ENCODE results near the gene CCDC9.
"Not testable (repeated sequence)": the region's sequence is repeated elsewhere in the genome, so short reads cannot be mapped to it uniquely, and the experiment has no call there.

Gene CCDC9

GRCh38 chr19:47239152-47239551 is 17.2 kb upstream of the CCDC9 start:
- Histone ChIP-seq H3K4me1 (ENCODE audit: control insufficient read depth, low read depth, low read length) (peaks cover 19% of the 10 kb centered on the region), H3K27me3 (ENCODE audit: control insufficient read depth, insufficient read depth, low read length) (peaks cover 50% of the 10 kb centered on the region), H3K27ac (ENCODE audit: low read length) (no peak overlapping the region), H3K36me3 (ENCODE audit: control insufficient read depth, low read depth, low read length) (no peaks in the 10 kb centered on the region), H3K9ac (ENCODE audit: low read length) (no peak overlapping the region), H3K4me3 (ENCODE audit: low read length) (peak overlapping the region; percentile 56), H3K9me3 (ENCODE audit: control insufficient read depth, low read depth, low read length) (no peaks in the 10 kb centered on the region)

- Histone ChIP-seq H3K9ac (ENCODE audit: low read length) (no peak overlapping the region), H3K27ac (ENCODE audit: low read length) (no peak overlapping the region)
Measured at GRCh38 chr19:47239610-47240296, 16.6 kb upstream of the CCDC9 start.

GRCh38 chr19:47240556-47240955 is 15.8 kb upstream of the CCDC9 start:
- Histone ChIP-seq H3K9me3 (ENCODE audit: control insufficient read depth, low read depth, low read length) (no peaks in the 10 kb centered on the region), H3K9ac (ENCODE audit: low read length) (no peak overlapping the region), H3K27me3 (ENCODE audit: control insufficient read depth, insufficient read depth, low read length) (peaks cover 50% of the 10 kb centered on the region), H3K27ac (ENCODE audit: low read length) (no peak overlapping the region), H3K4me3 (ENCODE audit: low read length) (peak overlapping the region; percentile 15), H3K4me1 (ENCODE audit: control insufficient read depth, low read depth, low read length) (peaks cover 24% of the 10 kb centered on the region), H3K36me3 (ENCODE audit: control insufficient read depth, low read depth, low read length) (no peaks in the 10 kb centered on the region)

More at GRCh38 chr19:47239610-47240296, 16.6 kb upstream of the CCDC9 start:
- Histone ChIP-seq H3K4me1 (ENCODE audit: control insufficient read depth, low read depth, low read length) (peaks cover 23% of the 10 kb centered on the region), H3K27me3 (ENCODE audit: control insufficient read depth, insufficient read depth, low read length) (peaks cover 50% of the 10 kb centered on the region), H3K36me3 (ENCODE audit: control insufficient read depth, low read depth, low read length) (no peaks in the 10 kb centered on the region), H3K9me3 (ENCODE audit: control insufficient read depth, low read depth, low read length) (no peaks in the 10 kb centered on the region), H3K4me3 (ENCODE audit: low read length) (peak overlapping the region; percentile 27)

- Histone ChIP-seq H3K36me3 (ENCODE audit: control insufficient read depth, low read depth, low read length) (no peaks in the 10 kb centered on the region), H3K9ac (ENCODE audit: low read length) (no peak overlapping the region), H3K4me1 (ENCODE audit: control insufficient read depth, low read depth, low read length) (peaks cover 24% of the 10 kb centered on the region), H3K9me3 (ENCODE audit: control insufficient read depth, low read depth, low read length) (no peaks in the 10 kb centered on the region), H3K4me3 (ENCODE audit: low read length) (no peak overlapping the region), H3K27ac (ENCODE audit: low read length) (no peak overlapping the region), H3K27me3 (ENCODE audit: control insufficient read depth, insufficient read depth, low read length) (peaks cover 50% of the 10 kb centered on the region)
Measured at GRCh38 chr19:47240996-47241918, 15.1 kb upstream of the CCDC9 start.

- H3K4me1 ChIP-seq (ENCODE audit: control insufficient read depth, low read depth, low read length): peaks cover 24% of the 10 kb centered on the region
- H3K27me3 ChIP-seq (ENCODE audit: control insufficient read depth, insufficient read depth, low read length): peaks cover 50% of the 10 kb centered on the region
- no peaks in the 10 kb centered on the region for H3K9me3 ChIP-seq (ENCODE audit: control insufficient read depth, low read depth, low read length)
- no peak overlapping the region for H3K27ac ChIP-seq (ENCODE audit: low read length)
- H3K4me3 ChIP-seq (ENCODE audit: low read length): no peak overlapping the region
- no peak overlapping the region for H3K9ac ChIP-seq (ENCODE audit: low read length)
- no peaks in the 10 kb centered on the region for H3K36me3 ChIP-seq (ENCODE audit: control insufficient read depth, low read depth, low read length)
Measured at GRCh38 chr19:47241919-47242577, 14.3 kb upstream of the CCDC9 start.

GRCh38 chr19:47243364-47243775 is 13.0 kb upstream of the CCDC9 start:
- no peak overlapping the region for H3K27ac ChIP-seq (ENCODE audit: low read length)
- peak overlapping the region; percentile 56 for H3K9ac ChIP-seq (ENCODE audit: low read length)
- peaks cover 24% of the 10 kb centered on the region for H3K4me1 ChIP-seq (ENCODE audit: control insufficient read depth, low read depth, low read length)
- peaks cover 50% of the 10 kb centered on the region for H3K27me3 ChIP-seq (ENCODE audit: control insufficient read depth, insufficient read depth, low read length)
- no peaks in the 10 kb centered on the region for H3K9me3 ChIP-seq (ENCODE audit: control insufficient read depth, low read depth, low read length)
- no peaks in the 10 kb centered on the region for H3K36me3 ChIP-seq (ENCODE audit: control insufficient read depth, low read depth, low read length)
- peak overlapping the region; percentile 46 for H3K4me3 ChIP-seq (ENCODE audit: low read length)

- peak overlapping the region; percentile 46 for H3K4me3 ChIP-seq (ENCODE audit: low read length)
- no peaks in the 10 kb centered on the region for H3K9me3 ChIP-seq (ENCODE audit: control insufficient read depth, low read depth, low read length)
- H3K9ac ChIP-seq (ENCODE audit: low read length): peak overlapping the region; percentile 56
- no peaks in the 10 kb centered on the region for H3K36me3 ChIP-seq (ENCODE audit: control insufficient read depth, low read depth, low read length)
- peaks cover 44% of the 10 kb centered on the region for H3K27me3 ChIP-seq (ENCODE audit: control insufficient read depth, insufficient read depth, low read length)
- peak overlapping the region; percentile 62 for H3K27ac ChIP-seq (ENCODE audit: low read length)
- peaks cover 22% of the 10 kb centered on the region for H3K4me1 ChIP-seq (ENCODE audit: control insufficient read depth, low read depth, low read length)
Measured at GRCh38 chr19:47243776-47244547, 12.4 kb upstream of the CCDC9 start.

GRCh38 chr19:47247308-47247990 is 8.9 kb upstream of the CCDC9 start:
- H3K27ac ChIP-seq (ENCODE audit: low read length): no peak overlapping the region
- H3K4me3 ChIP-seq (ENCODE audit: low read length): no peak overlapping the region

GRCh38 chr19:47253016-47253415 is 3.3 kb upstream of the CCDC9 start:
- H3K27ac ChIP-seq (ENCODE audit: low read length); H3K36me3 ChIP-seq (ENCODE audit: control insufficient read depth, low read depth, low read length); H3K4me3 ChIP-seq (ENCODE audit: low read length); H3K27me3 ChIP-seq (ENCODE audit: control insufficient read depth, insufficient read depth, low read length); H3K9me3 ChIP-seq (ENCODE audit: control insufficient read depth, low read depth, low read length); H3K4me1 ChIP-seq (ENCODE audit: control insufficient read depth, low read depth, low read length); H3K9ac ChIP-seq (ENCODE audit: low read length): not testable (repeated sequence)

More at GRCh38 chr19:47247308-47247990, 8.9 kb upstream of the CCDC9 start:
- Histone ChIP-seq H3K4me1 (ENCODE audit: control insufficient read depth, low read depth, low read length) (peaks cover 15% of the 10 kb centered on the region), H3K27me3 (ENCODE audit: control insufficient read depth, insufficient read depth, low read length) (peaks cover 11% of the 10 kb centered on the region), H3K9ac (ENCODE audit: low read length) (no peak overlapping the region), H3K36me3 (ENCODE audit: control insufficient read depth, low read depth, low read length) (no peaks in the 10 kb centered on the region), H3K9me3 (ENCODE audit: control insufficient read depth, low read depth, low read length) (no peaks in the 10 kb centered on the region)

- H3K27ac ChIP-seq (ENCODE audit: low read length): no peak overlapping the region
- H3K27me3 ChIP-seq (ENCODE audit: control insufficient read depth, insufficient read depth, low read length): no peaks in the 10 kb centered on the region
- H3K4me3 ChIP-seq (ENCODE audit: low read length): no peak overlapping the region
- H3K9ac ChIP-seq (ENCODE audit: low read length): no peak overlapping the region
- no peaks in the 10 kb centered on the region for H3K36me3 ChIP-seq (ENCODE audit: control insufficient read depth, low read depth, low read length)
- no peaks in the 10 kb centered on the region for H3K9me3 ChIP-seq (ENCODE audit: control insufficient read depth, low read depth, low read length)
- H3K4me1 ChIP-seq (ENCODE audit: control insufficient read depth, low read depth, low read length): peaks cover 6% of the 10 kb centered on the region
Measured at GRCh38 chr19:47253467-47253881, 2.9 kb upstream of the CCDC9 start.

Measured in iPS-18a (cell line).